GM19238 (cell line): Measurements from ENCODE around the gene NOL9.
"Not testable (repeated sequence)": the region's sequence is repeated elsewhere in the genome, so short reads cannot be mapped to it uniquely, and the experiment has no call there.

Source experiments
- DNase-seq: peaks from one replicate; pipeline ENCODE4 v3.0.0; 2011; ENCODE audit warnings: low spot score; ENCODE audit not compliant: insufficient read length

Gene NOL9

GRCh38 chr1:6572653-6573383, 18.5 kb upstream of the NOL9 start:
- no peak for DNase-seq

GRCh38 chr1:6570987-6571386, 16.7 kb upstream of the NOL9 start:
- no peak for DNase-seq

- no peak for DNase-seq
Observed at GRCh38 chr1:6570100-6570499, 15.8 kb upstream of the NOL9 start.

- no peak for DNase-seq
Observed at GRCh38 chr1:6569033-6569432, 14.7 kb upstream of the NOL9 start.

DNA sequence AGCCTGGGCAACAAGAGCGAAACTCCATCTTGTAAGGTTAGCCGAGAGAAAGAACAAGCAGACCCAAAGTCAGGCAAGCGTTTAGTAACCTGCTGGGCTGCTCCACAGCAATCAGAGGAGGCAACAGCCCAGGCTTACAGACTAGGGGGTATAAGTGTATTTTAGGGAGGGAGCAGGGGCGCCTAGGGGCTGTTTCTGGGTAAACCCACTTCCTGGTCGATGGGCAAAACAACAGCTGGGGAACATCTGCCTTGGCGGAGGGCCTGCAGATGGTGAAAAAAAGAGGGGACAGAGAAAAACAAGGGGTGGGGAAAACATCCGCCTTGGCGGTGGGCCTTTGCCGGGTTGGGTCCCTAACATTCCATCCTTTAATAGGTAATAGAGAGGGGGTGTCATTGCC, 6.0 kb upstream of the NOL9 start:
- DNase-seq: no peak

DNA sequence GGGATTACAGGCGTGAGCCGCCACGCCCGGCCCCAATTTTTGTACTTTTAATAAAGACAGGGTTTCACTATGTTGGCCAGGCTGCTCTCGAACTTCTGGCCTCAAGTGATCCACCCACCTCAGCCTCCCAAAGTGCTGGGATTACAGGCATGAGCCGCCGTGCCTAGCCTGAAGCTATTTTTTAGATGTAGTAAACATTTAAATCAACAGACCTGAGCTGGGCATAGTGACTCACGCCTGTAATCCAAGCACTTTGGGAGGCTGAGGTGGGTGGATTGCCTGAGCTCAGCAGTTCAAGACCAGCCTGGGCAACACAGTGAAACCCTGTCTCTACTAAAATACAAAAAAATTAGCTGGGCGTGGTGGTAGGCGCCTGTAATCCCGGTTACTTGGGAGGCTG, 4.8 kb upstream of the NOL9 start:
- not testable (repeated sequence) for DNase-seq

DNA sequence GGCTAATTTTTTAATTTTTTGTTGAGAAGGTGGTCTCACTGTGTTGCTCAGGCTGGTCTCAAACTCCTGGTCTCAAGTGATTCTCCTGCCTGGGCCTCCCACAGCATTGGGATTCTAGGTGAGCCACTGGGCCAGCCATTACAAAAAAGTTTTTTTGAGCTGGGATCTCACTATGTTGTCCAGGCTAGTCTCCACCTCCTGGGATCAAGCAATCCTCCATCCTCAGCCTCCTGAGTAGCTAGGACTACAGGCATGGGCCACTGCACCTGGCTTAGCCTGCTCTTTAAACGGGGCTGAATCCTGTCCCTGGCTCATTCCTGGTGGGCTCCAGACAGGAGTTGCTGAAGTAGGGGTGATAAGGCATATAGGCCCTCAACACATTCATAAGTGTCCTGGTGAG, 3.3 kb upstream of the NOL9 start:
- DNase-seq: no peak

- no peak for DNase-seq
Observed at GRCh38 chr1:6554907-6555778, 830 bp upstream of the NOL9 start, which contains the start of gene TAS1R1. Gene TAS1R1 (plus strand): TSS chr1:6555307. CDS start chr1:6555374, 67 bp downstream.

DNA sequence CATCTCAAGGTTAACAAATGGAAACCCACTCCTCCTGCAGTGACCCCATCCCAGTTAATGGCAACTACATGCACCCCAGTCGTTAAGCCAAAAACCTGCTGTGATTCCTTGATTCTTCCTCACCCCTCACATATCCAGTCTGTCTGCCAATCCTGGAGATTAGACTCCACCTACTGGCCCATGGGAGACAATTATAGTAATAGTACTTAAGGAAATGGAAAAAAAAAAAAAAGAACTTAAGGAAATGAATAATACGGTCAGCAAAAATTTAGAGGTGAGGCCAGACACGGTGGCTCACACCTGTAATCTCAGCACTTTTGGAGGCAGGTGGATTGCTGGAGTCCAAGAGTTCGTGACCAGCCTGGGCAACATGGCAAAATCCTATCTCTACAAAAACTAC, 7.0 kb downstream of the NOL9 start:
- DNase-seq: no peak

DNA sequence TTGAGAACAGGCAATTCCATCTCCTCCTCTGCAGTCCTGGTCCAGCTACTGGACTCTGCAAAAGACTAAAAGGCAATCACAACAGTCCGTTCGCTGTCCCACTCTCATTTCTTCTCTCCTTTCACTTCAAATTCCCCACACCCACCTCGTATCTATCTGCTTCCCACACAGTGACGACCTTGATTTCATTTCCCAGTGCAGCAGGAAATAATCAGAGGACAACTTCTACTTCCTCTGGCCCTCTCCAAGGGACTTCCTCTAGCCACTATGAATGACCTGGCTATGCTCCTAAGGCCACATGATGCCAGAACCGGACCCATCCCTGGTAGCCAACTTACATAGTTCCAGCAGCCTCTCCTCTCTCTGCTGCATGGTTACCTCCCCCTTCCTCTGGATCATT, 8.0 kb downstream of the NOL9 start:
- no peak for DNase-seq

DNA sequence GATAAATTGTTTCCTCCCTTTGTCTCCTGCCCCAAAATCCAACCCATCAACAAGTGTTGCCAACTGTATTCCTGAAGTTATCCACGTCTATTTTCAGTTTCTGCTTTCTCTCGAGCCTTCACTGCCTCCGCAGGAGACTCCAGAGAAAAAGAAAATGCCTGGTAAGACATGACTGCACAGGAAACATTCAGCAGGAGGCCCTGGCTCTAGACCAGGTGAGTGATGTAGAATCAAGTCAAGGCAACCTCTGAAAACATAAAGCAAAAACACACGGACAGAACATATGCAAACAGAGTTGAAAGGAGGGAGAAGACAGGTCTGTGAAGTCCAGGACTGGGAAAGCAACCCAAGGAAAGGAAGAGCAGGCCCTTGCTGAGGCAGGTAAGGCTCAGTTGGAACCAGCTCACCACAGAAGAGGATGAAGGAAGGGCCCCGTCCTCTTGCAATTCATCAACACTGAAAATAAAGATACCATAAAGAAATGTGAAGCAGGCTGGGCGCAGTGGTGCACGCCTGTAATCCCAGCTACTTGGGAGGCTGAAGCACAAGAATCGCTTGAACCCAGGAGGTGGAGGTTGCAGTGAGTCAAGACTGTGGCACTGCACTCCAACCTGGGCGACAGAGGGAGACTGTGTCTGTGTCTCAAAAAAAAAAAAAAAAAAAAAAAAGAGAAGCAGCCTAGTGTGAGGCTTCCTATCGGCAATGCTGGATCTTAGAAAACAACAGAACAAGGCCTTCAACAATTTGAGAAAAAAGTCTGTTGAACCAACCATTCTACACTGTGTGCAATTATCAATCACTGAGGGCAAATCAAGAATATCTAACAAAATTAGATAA, 8.8 kb downstream of the NOL9 start:
- no peak for DNase-seq

GRCh38 chr1:6544831-6545230, 9.5 kb downstream of the NOL9 start:
- DNase-seq: no peak

- no peak for DNase-seq
Observed at GRCh38 chr1:6538956-6539355, 15.4 kb downstream of the NOL9 start.

DNA sequence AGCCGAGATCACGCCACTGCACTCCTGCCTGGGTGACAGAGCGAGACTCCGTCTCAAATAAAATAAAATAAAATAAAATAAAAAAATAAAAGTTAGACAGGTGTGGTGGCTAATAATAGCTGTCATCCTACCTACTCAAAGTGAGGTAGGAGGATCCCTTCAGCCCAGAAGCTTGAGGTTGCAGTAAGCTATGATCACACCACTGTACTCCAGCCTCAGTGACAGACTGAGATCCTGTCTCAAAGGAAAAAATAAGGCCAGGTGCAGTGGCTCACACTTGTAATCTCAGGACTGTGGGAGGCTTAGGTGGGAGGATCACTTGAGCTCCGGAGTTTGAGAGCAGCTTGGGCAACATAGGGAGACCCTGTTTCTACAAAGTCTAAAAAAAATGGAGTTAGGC, 18.0 kb downstream of the NOL9 start:
- DNase-seq: no peak

DNA sequence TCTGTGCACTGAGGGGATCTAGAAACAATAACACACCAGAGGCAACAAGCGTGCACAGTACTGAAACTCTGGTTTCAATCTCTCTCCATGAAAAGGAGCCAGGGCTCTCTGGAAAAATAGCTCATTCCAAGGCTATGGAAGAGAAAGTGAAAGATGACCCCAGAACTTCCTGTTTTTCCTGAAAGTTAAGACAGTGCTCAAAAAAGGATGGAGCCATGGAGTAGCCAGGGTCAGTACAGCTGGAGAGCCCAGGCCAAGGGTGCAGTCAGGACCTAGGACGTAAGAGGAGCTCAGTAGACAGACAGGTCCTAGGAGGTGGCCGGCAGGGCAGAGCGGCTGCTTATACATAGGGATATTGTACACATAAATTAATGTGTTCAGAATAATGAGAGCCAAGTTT, 19.1 kb downstream of the NOL9 start:
- no peak for DNase-seq

DNA sequence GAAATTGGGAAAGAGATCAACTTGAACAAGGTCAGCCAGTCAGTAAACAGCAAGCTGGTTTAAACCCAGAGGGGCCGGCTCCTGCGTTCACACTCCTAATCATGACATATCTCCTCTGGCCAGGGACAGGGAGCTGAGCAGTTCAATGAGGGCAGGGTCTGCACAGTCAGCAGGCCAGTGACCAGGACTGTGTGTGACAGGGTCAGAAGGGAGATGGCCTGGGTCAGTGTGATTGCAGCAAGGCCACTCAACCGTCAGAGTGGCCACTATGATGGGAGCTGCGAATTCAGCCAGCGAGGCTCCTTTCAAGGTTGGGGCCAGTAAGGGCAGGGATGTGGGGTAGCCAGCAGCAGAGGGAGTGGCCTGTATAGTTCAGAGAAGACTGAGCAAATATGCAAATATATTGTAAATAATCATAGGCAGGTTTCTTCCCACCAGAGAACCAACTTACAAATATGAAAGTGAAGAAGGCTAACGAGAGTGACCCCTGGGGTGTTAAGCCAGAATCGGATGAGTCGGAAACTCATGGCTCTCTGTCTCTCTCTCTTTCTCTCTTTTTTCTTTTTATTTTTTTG, 20.0 kb downstream of the NOL9 start:
- DNase-seq: no peak

DNA sequence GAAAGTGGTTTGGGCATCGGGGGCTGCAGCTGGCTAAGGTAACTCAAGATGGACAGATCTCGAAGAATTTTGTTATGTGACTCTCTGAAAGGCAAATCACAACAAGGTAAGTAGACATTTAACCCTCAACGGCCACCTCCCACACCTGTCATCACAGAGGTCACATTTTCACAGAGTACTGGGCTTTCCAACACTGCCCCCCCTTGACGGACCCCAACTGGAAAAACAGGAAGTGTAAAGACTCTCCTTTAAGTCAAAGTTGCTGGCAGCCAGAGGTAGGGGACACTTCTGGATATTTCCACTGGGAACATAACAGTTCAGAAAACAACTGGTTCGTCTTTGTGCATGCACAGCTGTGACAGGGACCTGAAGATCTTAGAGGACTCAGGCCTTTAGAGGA, 22.3 kb downstream of the NOL9 start:
- DNase-seq: no peak

DNA sequence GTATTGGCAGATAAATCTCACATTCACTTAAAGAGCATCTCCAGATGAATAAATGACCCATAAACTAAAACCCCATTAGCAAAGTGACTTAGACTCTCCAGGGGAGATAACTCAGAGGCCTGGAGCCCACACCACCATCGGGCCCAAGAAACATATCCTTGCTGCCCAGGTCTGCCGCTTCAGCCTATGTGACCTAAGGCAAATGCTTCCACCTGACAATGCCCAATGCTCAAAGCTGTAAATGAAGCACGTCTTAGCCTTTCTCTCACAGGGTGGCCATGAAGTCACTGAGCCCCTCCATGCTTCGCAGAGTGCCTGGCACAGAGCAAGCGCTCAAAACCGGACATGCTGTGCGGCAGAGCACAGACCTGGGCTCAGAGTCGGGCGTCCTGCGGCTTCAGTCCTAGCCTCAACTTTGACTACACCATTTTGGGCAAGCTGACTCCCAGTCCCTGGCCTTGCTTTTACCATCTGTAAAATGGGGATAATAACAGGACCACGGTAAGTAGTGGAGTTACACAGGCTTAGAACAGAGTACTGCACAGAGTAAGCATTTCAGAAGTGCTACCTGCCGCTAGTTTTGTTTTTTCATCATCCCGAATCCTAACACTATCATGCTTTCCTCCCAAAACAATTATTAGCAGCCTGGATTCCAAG, 23.7 kb downstream of the NOL9 start:
- no peak for DNase-seq

GRCh38 chr1:6528492-6528891, 25.8 kb downstream of the NOL9 start:
- no peak for DNase-seq

- no peak for DNase-seq
Observed at GRCh38 chr1:6526316-6526715, 28.0 kb downstream of the NOL9 start.

DNA sequence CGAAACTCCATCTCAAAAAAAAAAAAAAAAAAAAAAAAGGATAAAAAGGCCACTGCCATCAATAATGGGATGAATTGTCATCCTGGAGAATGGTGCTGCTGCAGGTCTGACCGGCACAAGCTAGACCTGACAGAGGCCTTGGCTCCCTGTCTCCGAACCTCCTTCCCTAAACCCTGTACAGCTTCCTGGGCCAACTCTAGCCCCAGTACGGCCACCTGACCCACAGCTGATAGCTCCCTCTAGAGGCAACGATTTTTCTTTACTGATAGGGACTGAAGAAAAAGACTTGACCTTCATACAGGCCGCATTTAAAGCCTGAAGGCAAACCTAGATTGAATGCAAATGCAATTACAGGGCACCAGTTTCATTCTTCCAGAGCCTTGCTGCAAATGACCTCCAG, 30.7 kb downstream of the NOL9 start:
- no peak for DNase-seq
